Keratinocyte (primary cell): Measurements from ENCODE around the gene MICAL2. TPM values are rescaled to one million over a fixed set of nuclear protein-coding genes. Genes with fewer than 3 reads are reported as not detected.

ENCODE experiments used
- DNase-seq: peaks from one replicate; pipeline ENCODE4 v3.0.0-alpha.2; 2011; ENCODE audit warnings: low read depth, missing footprints, low spot score
- FAIRE-seq: peaks from 2 replicates; lab custom pipeline; 2011; peaks lifted over from hg19 to GRCh38; lab: Jason Lieb, UNC
- H2AFZ ChIP-seq: 2 replicates; pipeline ENCODE4 v1.6.0; 2012; ENCODE audit warnings: low read length, control low read depth, inconsistent platforms; ENCODE audit not compliant: control insufficient read depth
- H3K27ac ChIP-seq: 2 replicates; pipeline ENCODE4 v1.5.1; 2011; ENCODE audit warnings: low read length; ENCODE audit not compliant: control insufficient read depth, insufficient read depth
- H3K27me3 ChIP-seq: 3 replicates; pipeline ENCODE4 v1.6.0; 2011; ENCODE audit warnings: low read length; ENCODE audit not compliant: control insufficient read depth, insufficient read depth; ENCODE audit errors: extremely low read depth
- H3K36me3 ChIP-seq, 2 experiments: 2 replicates in 1 of 2; 3 replicates in 1 of 2; pipeline ENCODE4 v1.5.1; 2011; ENCODE audit warnings: low read length in 2 of 2, mild to moderate bottlenecking in 1 of 2; ENCODE audit not compliant: control insufficient read depth in 2 of 2, insufficient read depth in 2 of 2; ENCODE audit errors: extremely low read depth in 1 of 2
- H3K4me1 ChIP-seq: 3 replicates; pipeline ENCODE4 v1.5.1; 2011; ENCODE audit warnings: low read length; ENCODE audit not compliant: control insufficient read depth, insufficient read depth; ENCODE audit errors: extremely low read depth
- H3K4me2 ChIP-seq: 3 replicates; pipeline ENCODE4 v1.6.0; 2011; ENCODE audit warnings: low read depth, low read length; ENCODE audit not compliant: control insufficient read depth, insufficient read depth; ENCODE audit errors: extremely low read depth
- H3K4me3 ChIP-seq, 3 experiments: fragments of 200-600 bp in 1 of 3; sonication (generic) in 1 of 3; 2 replicates in 2 of 3; 3 replicates in 1 of 3; pipeline ENCODE4 v1.5.1; 2011 to 2016; ENCODE audit warnings: low read length in 3 of 3, mild to moderate bottlenecking in 3 of 3, control low read depth in 2 of 3, inconsistent platforms in 1 of 3, low read depth in 1 of 3, mixed read lengths in 1 of 3, mixed run types in 1 of 3, moderate library complexity in 1 of 3; ENCODE audit not compliant: control insufficient read depth in 2 of 3, insufficient read depth in 2 of 3; ENCODE audit errors: extremely low read depth in 1 of 3
- H3K79me2 ChIP-seq: 2 replicates; pipeline ENCODE4 v1.6.0; 2012; ENCODE audit warnings: low read length; ENCODE audit not compliant: control insufficient read depth, insufficient read depth
- H3K9ac ChIP-seq: 3 replicates; pipeline ENCODE4 v1.6.0; 2011; ENCODE audit warnings: low read length; ENCODE audit not compliant: control insufficient read depth, insufficient read depth; ENCODE audit errors: extremely low read depth
- H3K9me1 ChIP-seq: 3 replicates; pipeline ENCODE4 v1.6.0; 2011; ENCODE audit warnings: low read length; ENCODE audit not compliant: control insufficient read depth, insufficient read depth; ENCODE audit errors: extremely low read depth
- H3K9me3 ChIP-seq: 2 replicates; pipeline ENCODE4 v1.5.1; 2012; ENCODE audit warnings: low read depth, low read length; ENCODE audit not compliant: control insufficient read depth
- H4K20me1 ChIP-seq: 3 replicates; pipeline ENCODE4 v1.6.0; 2011; ENCODE audit warnings: low read length; ENCODE audit not compliant: control insufficient read depth, insufficient read depth; ENCODE audit errors: extremely low read depth
- EZH2 ChIP-seq: IDR thresholded peaks from one replicate; pipeline ENCODE4 v1.6.1; 2012; ENCODE audit warnings: inconsistent platforms, mild to moderate bottlenecking, low read length, moderate library complexity
- dilution Hi-C: fragments of 300-500 bp; cut with MboI; formaldehyde crosslinking; loops from one replicate; pipeline ENCODE4 v1.7.0; 2020; ENCODE audit warnings: low sequenced_read_pairs; ENCODE audit not compliant: extremely low pct_ligation_motif_present
- polyA plus RNA-seq, 5 experiments: library from polyadenylated mRNA; depleted of rRNA in 3 of 5; stranded (reverse) in 3 of 5; stranded (forward) in 1 of 5; unstranded in 1 of 5; fragments of >200 nt; gene quantifications; 1 replicate in 1 of 5; 2 replicates in 3 of 5; 3 replicates in 1 of 5; pipeline versions ENCODE4 v1.2.1 to v1.2.3, GENCODE V29; 2011 to 2012; ENCODE audit warnings: missing spikeins in 2 of 5, low read depth in 1 of 5, low replicate concordance in 1 of 5
- TF ChIP-seq, protein P1 (sequence below), 3 experiments: IDR thresholded peaks in 1 of 3; conservative IDR thresholded peaks in 1 of 3; optimal IDR thresholded peaks in 1 of 3; 2 replicates in 2 of 3; 3 replicates in 1 of 3; pipeline versions ENCODE3 to v1.5.1; 2011; ENCODE audit warnings: low read length in 3 of 3, mild to moderate bottlenecking in 3 of 3, moderate library complexity in 2 of 3, control low read depth in 1 of 3, inconsistent platforms in 1 of 3; ENCODE audit not compliant: insufficient read depth in 2 of 3; ENCODE audit errors: extremely low read depth in 1 of 3

MICAL2 gene
- polyA plus RNA-seq, 1 donor (not counting 4 experiments of a cell fraction or from before 2014, with no cell fraction given) = 83.9 TPM

DNA sequence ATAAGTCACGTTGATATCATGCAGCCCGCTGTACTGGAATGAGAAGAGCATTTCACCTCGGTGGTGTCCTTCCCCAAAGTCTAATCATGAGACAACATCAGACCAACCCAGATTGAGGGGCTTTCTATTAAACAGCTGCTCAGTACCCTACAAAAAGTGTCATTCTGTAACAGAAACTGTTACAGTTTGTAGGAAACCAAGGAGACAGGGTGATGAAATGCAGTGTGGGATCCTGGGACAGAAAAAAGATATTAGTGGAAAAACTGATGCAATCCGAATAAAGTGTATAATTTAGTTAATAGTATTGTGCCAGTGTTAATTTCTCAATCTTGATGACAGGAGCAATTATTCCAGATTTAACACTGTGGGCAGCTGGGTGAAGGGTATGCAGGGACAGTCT, 128.0 kb downstream of the MICAL2 start:
- no peaks in the 10 kb centered on the region for H3K4me1 ChIP-seq
- DNase-seq = no peak
- TF ChIP-seq EZH2 = no peak
- TF ChIP-seq, protein P1, sequence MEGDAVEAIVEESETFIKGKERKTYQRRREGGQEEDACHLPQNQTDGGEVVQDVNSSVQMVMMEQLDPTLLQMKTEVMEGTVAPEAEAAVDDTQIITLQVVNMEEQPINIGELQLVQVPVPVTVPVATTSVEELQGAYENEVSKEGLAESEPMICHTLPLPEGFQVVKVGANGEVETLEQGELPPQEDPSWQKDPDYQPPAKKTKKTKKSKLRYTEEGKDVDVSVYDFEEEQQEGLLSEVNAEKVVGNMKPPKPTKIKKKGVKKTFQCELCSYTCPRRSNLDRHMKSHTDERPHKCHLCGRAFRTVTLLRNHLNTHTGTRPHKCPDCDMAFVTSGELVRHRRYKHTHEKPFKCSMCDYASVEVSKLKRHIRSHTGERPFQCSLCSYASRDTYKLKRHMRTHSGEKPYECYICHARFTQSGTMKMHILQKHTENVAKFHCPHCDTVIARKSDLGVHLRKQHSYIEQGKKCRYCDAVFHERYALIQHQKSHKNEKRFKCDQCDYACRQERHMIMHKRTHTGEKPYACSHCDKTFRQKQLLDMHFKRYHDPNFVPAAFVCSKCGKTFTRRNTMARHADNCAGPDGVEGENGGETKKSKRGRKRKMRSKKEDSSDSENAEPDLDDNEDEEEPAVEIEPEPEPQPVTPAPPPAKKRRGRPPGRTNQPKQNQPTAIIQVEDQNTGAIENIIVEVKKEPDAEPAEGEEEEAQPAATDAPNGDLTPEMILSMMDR (optimal IDR thresholded peaks at IDR 0.05 in 1 of 3, IDR thresholded peaks at IDR 0.05 in 1 of 3, conservative IDR thresholded peaks at IDR 0.05 in 1 of 3; ENCODE audit: extremely low read depth in 1 of 3, insufficient read depth in 2 of 3, low read length in 3 of 3) = no peak
- no peaks in the 10 kb centered on the region for H3K27me3 ChIP-seq
- dilution Hi-C loops = no loop called here
- H3K9me3 ChIP-seq = no peaks in the 10 kb centered on the region
- H3K4me3 ChIP-seq = no peak overlapping the region
- no peaks in the 10 kb centered on the region for H4K20me1 ChIP-seq
- no peak overlapping the region for H3K4me2 ChIP-seq
- H3K36me3 ChIP-seq = peaks cover 64 to 90% of the 10 kb centered on the region in 2 experiments
- no peak overlapping the region for H2AFZ ChIP-seq
- no peak for FAIRE-seq
- H3K9ac ChIP-seq = no peak overlapping the region
- no peaks in the 10 kb centered on the region for H3K9me1 ChIP-seq
- no peak overlapping the region for H3K27ac ChIP-seq
- peaks cover 2% of the 10 kb centered on the region for H3K79me2 ChIP-seq

DNA sequence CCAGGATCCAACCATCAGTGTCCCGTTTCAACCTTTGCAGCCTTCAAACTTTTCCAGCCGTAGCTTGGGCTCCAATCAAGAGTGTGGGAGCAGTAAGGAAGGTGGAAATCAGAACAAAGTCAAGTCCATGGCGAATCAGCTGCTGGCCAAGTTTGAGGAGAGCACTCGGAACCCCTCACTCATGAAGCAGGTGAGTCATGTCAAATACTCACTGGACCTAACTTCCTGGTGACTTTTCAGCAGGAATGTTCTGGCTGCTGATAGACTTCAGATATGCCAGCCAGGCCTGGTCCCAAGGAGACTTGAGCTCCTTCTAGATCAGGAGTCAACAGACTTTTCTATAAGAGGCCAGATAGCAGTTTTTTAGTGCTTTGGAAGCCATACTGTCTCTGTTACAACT, 129.0 kb downstream of the MICAL2 start:
- Histone ChIP-seq H2AFZ (no peak overlapping the region), H3K9me1 (no peaks in the 10 kb centered on the region), H3K4me3 (no peak overlapping the region), H4K20me1 (no peaks in the 10 kb centered on the region), H3K79me2 (peaks cover 2% of the 10 kb centered on the region), H3K4me2 (no peak overlapping the region), H3K4me1 (no peaks in the 10 kb centered on the region), H3K9me3 (no peaks in the 10 kb centered on the region), H3K27ac (no peak overlapping the region), H3K36me3 (peaks cover 68 to 89% of the 10 kb centered on the region in 2 experiments), H3K27me3 (no peaks in the 10 kb centered on the region), H3K9ac (no peak overlapping the region)
- dilution Hi-C loops = no loop called here
- no peak for DNase-seq
- FAIRE-seq = no peak
- TF ChIP-seq EZH2 = no peak
- TF ChIP-seq, protein P1 (optimal IDR thresholded peaks at IDR 0.05 in 1 of 3, IDR thresholded peaks at IDR 0.05 in 1 of 3, conservative IDR thresholded peaks at IDR 0.05 in 1 of 3; ENCODE audit: extremely low read depth in 1 of 3, insufficient read depth in 2 of 3, low read length in 3 of 3) = no peak
